Stimulated activated naive CD4-positive, alpha-beta T cell (primary cell): Measurements from ENCODE around the gene ASH1L.
A peak's percentile ranks its signal among the peaks of the same experiment; 100 is the strongest.
"Not testable (repeated sequence)": the region's sequence is repeated elsewhere in the genome, so short reads cannot be mapped to it uniquely, and the experiment has no call there.

Source experiments
- DNase-seq, 6 experiments: peaks; one replicate each; lab custom pipeline; 2025; lab: John Stamatoyannopoulos, UW

ASH1L gene

GRCh38 chr1:155493595-155493994 is 69.0 kb downstream of the ASH1L start:
- not testable (repeated sequence) for DNase-seq

- not testable (repeated sequence) for DNase-seq
Measured at GRCh38 chr1:155488419-155488818, 74.2 kb downstream of the ASH1L start.

GRCh38 chr1:155487541-155487940 is 75.1 kb downstream of the ASH1L start:
- no peak for DNase-seq

- DNase-seq, result not testable (repeated sequence)
Measured at GRCh38 chr1:155486952-155487351, 75.7 kb downstream of the ASH1L start.

GRCh38 chr1:155485945-155486344 is 76.7 kb downstream of the ASH1L start:
- no peak for DNase-seq

GRCh38 chr1:155485222-155485621 is 77.4 kb downstream of the ASH1L start:
- no peak for DNase-seq

- no peak for DNase-seq
Measured at GRCh38 chr1:155481741-155482241, 80.8 kb downstream of the ASH1L start.

GRCh38 chr1:155479205-155479604 is 83.4 kb downstream of the ASH1L start:
- DNase-seq, result no peak

GRCh38 chr1:155478270-155478852 is 84.2 kb downstream of the ASH1L start:
- DNase-seq, result no peak

- DNase-seq, result no peak
Measured at GRCh38 chr1:155474146-155474545, 88.5 kb downstream of the ASH1L start.

- no peak for DNase-seq
Measured at GRCh38 chr1:155473151-155473821, 89.3 kb downstream of the ASH1L start.

GRCh38 chr1:155472491-155473083 is 90.0 kb downstream of the ASH1L start:
- no peak for DNase-seq

- no peak for DNase-seq
Measured at GRCh38 chr1:155471891-155472290, 90.7 kb downstream of the ASH1L start.

GRCh38 chr1:155471026-155471425 is 91.6 kb downstream of the ASH1L start:
- no peak for DNase-seq

GRCh38 chr1:155466996-155467395 is 95.6 kb downstream of the ASH1L start:
- no peak for DNase-seq

GRCh38 chr1:155466617-155466972 is 96.0 kb downstream of the ASH1L start:
- DNase-seq, result peak in 3 of 6 experiments; percentile 15 to 55 (median 32)

- no peak for DNase-seq
Measured at GRCh38 chr1:155463865-155464650, 98.5 kb downstream of the ASH1L start.

- no peak for DNase-seq
Measured at GRCh38 chr1:155458111-155458510, 104.5 kb downstream of the ASH1L start.

GRCh38 chr1:155457266-155457665 is 105.3 kb downstream of the ASH1L start:
- DNase-seq, result no peak

- no peak for DNase-seq
Measured at GRCh38 chr1:155455588-155456195, 106.9 kb downstream of the ASH1L start.

- DNase-seq, result no peak
Measured at GRCh38 chr1:155454096-155454495, 108.5 kb downstream of the ASH1L start.

- no peak for DNase-seq
Measured at GRCh38 chr1:155453141-155453540, 109.5 kb downstream of the ASH1L start.
